ENCODE results near the gene IL2RA.

DNA sequence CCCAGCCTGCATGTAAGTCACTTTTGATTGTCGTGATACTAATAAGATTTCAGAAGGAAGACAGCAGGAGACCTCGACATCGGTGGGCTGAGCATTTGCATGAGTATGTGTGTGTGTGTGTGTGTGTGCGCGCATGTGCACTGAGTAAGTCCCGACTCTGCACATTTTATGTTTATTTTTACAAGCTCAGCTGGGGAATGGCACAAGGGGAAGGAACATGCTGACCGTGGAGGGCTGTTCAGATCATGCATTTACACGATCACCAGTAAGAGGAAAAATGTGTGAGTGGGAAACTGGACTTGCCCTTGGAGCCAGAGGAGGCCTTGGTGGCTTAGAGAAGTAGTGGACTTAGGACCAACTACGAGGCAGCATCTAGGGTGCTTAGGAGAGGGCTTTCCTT, 41.3 kb downstream of the IL2RA start:
- no peak for TF ChIP-seq POLR2AphosphoS5 (IDR thresholded peaks at IDR 0.05; ENCODE audit: borderline replicate concordance, low read depth, low read length)
- TF ChIP-seq EZH2 (IDR thresholded peaks at IDR 0.05): no peak
